SH-SY5Y (cell line): ENCODE data around the gene ADAMTS13.

Experiments
- GATA2 ChIP-seq: IDR thresholded peaks from 2 replicates; pipeline ENCODE4 v1.6.1; 2011; ENCODE audit warnings: mild to moderate bottlenecking, low read depth, low read length
- GATA3 ChIP-seq: IDR thresholded peaks from 2 replicates; pipeline ENCODE4 v1.6.1; 2011; ENCODE audit warnings: low read depth, mild to moderate bottlenecking, low read length, moderate library complexity

DNA sequence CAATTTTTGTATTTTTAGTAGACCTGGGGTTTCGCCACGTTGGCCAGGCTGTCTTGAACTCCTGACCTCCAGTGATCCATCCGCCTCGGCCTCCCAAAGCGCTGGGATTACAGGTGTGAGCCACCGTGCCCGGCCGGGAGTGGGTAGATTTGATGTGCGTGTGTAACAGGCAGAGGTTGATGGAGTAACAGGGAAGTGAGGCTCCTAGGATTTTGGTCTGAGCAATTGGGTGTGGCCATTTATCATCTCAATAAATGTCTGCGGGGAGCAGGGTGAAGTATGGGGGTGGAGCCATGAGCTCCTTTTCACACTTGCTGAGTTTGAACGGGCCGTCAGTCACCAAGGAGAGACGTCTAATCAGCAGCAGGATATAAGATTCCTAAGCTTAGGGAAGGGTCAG lies 3.2 kb upstream of the ADAMTS13 start:
- no peak for TF ChIP-seq GATA2
- TF ChIP-seq GATA3: no peak
